GM12864 (cell line): ENCODE results near the gene MYORG.

Experiments
- DNase-seq: peaks from one replicate; pipeline ENCODE4 v3.0.0-alpha.2; 2011; ENCODE audit warnings: low read depth
- H3K4me3 ChIP-seq: 2 replicates; pipeline ENCODE4 v1.5.1; 2011; ENCODE audit warnings: mild to moderate bottlenecking, low read depth, low read length, control low read depth
- TF ChIP-seq, protein P1 (sequence below): IDR thresholded peaks from 2 replicates; pipeline ENCODE4 v1.5.1; 2011; ENCODE audit warnings: low read depth, mild to moderate bottlenecking, moderate library complexity, low read length, control low read depth, inconsistent platforms; ENCODE audit errors: missing control alignments

MYORG gene

DNA sequence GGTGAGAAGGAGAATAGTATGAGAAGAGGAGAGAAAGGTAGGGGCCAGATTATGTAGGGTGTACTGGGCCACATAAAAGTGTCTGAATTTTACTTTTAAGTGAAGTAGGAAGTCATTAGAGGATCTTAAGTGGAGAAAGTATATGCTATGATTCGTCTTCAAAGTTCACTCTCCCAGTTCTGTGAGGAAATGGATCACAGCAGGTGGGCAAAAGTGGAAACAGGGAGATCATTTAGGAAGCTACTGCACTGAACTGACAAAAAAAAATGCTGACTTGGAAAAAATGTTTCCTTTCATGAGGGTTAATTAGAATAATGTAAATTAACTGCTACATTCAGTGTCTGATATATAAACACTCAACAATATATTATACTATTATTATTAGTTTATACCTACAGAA, 50.0 kb downstream of the MYORG start:
- DNase-seq: no peak
- no peak overlapping the region for H3K4me3 ChIP-seq
- TF ChIP-seq, protein P1, sequence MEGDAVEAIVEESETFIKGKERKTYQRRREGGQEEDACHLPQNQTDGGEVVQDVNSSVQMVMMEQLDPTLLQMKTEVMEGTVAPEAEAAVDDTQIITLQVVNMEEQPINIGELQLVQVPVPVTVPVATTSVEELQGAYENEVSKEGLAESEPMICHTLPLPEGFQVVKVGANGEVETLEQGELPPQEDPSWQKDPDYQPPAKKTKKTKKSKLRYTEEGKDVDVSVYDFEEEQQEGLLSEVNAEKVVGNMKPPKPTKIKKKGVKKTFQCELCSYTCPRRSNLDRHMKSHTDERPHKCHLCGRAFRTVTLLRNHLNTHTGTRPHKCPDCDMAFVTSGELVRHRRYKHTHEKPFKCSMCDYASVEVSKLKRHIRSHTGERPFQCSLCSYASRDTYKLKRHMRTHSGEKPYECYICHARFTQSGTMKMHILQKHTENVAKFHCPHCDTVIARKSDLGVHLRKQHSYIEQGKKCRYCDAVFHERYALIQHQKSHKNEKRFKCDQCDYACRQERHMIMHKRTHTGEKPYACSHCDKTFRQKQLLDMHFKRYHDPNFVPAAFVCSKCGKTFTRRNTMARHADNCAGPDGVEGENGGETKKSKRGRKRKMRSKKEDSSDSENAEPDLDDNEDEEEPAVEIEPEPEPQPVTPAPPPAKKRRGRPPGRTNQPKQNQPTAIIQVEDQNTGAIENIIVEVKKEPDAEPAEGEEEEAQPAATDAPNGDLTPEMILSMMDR: no peak

DNA sequence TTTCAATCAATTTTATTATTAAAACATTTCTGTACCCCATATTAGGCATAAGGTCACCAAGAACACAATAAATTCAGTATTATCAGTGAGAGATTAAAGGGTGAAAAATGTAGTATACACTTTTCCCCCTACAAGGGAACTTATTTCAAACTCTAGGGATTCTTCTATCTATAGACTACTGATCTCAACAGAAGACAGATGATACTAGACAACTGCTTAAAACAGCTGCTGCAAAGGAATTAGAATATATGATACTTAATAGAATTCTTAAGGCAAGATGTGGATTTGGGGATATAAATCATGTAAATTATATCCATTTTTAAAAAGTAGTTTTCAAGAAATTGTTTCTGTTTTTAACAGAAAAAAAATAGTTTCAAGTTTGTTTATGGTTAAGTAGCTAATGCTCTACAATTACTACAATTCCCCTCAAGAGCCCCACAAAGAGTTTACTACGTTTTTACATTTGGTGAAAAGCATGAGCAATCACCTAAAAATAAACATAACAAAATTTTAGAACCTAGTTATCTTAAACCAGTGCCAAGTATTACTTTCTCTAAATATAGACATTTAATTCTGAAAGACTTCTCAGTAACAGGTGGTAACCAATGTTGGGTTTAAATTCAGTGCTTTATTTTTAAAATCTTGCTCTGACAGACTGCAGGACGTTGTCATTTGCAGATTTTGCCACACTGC, 53.7 kb downstream of the MYORG start:
- no peak overlapping the region for H3K4me3 ChIP-seq
- no peak for DNase-seq
- TF ChIP-seq, protein P1: no peak

DNA sequence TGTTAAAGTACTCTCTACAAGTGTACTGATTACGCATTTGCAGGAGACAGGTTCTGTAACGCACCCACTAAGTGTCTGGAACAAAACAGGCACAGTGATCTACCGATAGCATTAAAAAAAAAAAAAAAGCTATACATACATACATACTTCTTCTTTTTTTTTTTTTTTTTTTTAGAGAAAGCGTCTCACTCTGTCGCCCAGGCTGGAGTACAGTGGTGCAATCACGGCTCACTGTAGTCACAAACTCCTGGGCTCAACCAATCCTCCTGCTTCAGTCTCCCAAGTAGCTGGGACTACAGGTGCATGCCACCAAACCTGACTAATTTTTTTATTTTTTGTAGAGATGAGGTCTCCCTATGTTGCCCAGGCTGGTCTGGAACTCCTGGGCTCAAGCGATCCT, 55.2 kb downstream of the MYORG start:
- DNase-seq: no peak
- TF ChIP-seq, protein P1: no peak
- no peak overlapping the region for H3K4me3 ChIP-seq

DNA sequence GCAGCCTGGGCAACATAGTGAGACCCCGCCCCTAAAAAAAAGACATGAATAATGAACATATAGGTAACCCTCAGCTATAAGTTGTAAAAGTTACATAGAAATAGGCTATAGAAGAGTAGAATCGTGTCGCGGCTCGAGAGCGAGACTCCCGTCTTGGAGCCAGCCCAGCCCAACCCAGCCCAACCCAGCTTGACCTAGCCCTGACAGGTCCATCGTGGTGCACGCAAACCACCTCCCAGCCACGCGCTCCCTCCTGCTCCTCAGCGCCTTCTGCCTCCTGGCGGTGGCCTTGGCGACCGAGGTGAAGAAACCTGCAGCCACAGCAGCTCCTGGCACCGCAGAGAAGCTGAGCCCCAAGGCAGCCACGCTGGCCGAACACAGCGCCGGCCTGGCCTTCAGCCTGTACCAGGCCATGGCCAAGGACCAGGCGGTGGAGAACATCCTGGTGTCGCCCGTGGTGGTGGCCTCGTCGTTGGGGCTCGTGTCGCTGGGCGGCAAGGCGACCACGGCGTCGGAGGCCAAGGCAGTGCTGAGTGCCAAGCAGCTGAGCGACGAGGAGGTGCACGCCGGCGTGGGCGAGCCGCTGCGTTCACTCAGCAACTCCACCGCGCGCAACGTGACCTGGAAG, 58.4 kb downstream of the MYORG start:
- DNase-seq: no peak
- no peak overlapping the region for H3K4me3 ChIP-seq
- TF ChIP-seq, protein P1: no peak

DNA sequence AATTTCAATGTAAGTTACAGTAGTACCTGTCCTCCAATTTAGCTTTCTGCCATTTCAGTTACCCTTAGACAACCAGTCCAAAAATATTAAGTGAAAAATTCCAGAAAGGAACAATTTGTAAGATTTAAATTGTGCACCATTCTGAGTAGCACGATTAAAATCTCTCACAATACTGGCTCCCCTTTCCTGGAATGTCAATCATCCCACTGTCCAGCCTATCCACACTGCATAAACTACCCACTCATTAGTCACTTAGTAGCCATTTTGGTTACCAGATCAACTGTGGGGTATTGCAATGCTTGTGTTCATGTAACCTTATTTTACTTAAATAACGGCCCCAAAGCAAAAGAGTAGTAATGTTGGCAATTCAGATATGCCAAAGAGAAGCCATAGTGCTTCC, 59.3 kb downstream of the MYORG start:
- TF ChIP-seq, protein P1: no peak
- H3K4me3 ChIP-seq: no peak overlapping the region

More for the DNA sequence above, 59.3 kb downstream of the MYORG start:
- no peak for DNase-seq
